Hindlimb muscle (tissue), 1 donor: ENCODE data around the gene KCNA1. TPM values are rescaled to one million over a fixed set of nuclear protein-coding genes. Genes with fewer than 3 reads are reported as not detected.
A peak's percentile ranks its signal among the peaks of the same experiment; 100 is the strongest.
"Not testable (repeated sequence)": the region's sequence is repeated elsewhere in the genome, so short reads cannot be mapped to it uniquely, and the experiment has no call there.

Experiments used
- DNase-seq: peaks from one replicate; pipeline ENCODE4 v3.0.0-alpha.2; 2013
- polyA plus RNA-seq: library from polyadenylated mRNA; unstranded; fragments of 120-200 nt; gene quantifications from one replicate; pipeline ENCODE4 v1.2.1, GENCODE V29; 2013; ENCODE audit not compliant: insufficient read length

The KCNA1 gene
- polyA plus RNA-seq, result 0.10 TPM

- DNase-seq, result peak; percentile 74
These were observed at the start of gene KCNA1 for GRCh38 chr12:4909734-4910501. TSS of gene KCNA1 (plus strand) at chr12:4909905. CDS start at chr12:4911379, 1,474 bp downstream.

GRCh38 chr12:4860741-4861140 is 49.0 kb upstream of the KCNA1 start:
- DNase-seq, result no peak

GRCh38 chr12:4862809-4863208 is 46.9 kb upstream of the KCNA1 start:
- DNase-seq, result no peak

DNA sequence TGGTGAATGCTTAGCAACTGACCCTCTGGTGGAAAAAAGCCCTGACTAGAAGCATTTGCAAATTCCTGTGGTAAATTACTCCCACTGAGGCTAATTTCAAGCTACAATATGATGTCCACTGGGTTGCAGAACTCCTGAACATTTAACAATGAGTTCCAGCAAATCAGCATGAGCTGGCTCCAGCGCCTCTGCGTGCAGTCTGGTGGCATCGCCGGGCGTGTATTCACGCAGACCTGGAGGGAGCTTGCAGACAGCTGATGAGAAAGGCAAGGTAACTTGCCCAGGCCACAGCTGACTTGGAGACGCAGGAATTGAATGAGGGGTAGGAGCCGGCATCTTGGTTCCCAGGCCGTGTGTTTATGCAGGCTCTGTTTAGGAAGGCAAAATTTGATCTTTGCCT is 45.1 kb upstream of the KCNA1 start:
- DNase-seq, result no peak

DNA sequence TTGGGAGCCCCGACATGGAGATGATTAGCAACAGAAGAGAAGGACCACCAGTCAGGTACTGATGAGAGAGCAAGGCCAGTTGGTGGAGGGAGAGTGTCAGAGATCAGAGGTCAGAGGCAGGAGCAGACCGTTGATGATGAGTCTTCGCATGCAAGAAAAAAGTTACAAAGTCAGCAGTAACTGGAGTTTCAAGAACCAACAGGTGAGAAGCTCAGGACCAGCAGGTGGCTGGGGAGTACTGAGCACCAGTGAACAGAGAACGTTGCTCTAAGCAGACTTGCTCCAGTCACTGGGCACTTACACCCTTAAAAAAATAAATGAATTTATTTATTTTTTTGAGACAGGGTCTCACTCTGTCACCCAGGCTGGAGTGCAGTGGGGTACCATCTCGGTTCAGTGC is 44.5 kb upstream of the KCNA1 start:
- DNase-seq, result no peak

GRCh38 chr12:4866299-4866698 is 43.4 kb upstream of the KCNA1 start:
- no peak for DNase-seq

DNA sequence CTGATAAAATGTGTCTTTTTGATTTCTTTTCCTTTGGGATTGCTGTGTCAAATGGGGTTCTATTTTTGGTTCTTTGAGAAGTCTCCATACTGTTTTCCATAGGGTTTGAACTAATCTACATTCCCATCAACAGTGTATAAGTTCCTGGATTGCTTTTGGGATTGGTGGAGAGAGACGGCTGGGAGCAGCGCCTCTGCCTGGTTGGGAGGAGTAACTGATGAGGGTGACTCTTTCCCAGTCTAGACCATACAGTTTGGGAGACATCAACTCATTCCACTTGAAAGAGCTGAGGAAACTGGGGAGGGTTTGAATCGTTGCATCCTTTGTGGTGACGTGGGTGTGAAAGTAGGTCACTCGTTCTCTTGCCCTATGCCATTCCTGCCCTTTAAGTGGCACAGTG is 42.3 kb upstream of the KCNA1 start:
- no peak for DNase-seq

DNA sequence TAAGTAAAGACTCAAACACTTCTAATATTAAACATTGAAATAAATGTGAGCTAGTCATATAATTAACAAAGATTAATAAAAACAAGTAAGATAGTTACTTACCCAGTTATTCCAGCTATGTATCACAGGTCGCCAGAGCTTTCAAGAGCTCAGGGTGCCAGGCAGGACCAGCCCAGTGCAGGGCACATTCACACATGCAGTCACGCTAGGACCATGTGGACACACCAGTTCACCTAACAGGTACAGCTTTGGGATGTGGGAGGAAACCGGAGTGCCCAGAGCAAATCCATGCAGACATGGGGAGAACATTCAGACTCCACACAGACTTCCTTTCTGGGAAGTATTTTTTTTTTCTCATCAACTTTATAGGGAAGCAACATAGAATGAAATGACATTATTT is 39.3 kb upstream of the KCNA1 start:
- no peak for DNase-seq

GRCh38 chr12:4871514-4871913 is 38.2 kb upstream of the KCNA1 start:
- no peak for DNase-seq

DNA sequence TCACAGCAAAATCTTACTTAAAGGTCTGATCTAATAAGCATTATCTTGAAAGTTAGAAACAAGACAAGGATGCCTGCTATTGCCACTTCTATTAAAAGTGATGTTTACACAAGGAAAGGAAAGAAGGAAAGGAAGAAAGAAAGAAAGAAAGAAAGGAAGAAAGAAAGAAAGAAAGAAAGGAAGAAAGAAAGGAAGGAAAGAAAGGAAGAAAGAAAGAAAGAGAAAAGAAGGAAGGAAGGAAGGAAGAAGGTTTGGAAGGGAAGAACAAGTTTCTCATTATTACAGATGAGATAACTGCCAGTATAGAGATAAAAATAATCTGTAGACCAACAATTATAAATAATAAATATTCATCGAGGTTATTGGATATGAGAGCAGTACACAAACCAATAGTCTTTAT is 35.8 kb upstream of the KCNA1 start:
- DNase-seq, result no peak

GRCh38 chr12:4874671-4875070 is 35.0 kb upstream of the KCNA1 start:
- no peak for DNase-seq

GRCh38 chr12:4879481-4879880 is 30.2 kb upstream of the KCNA1 start:
- not testable (repeated sequence) for DNase-seq

- no peak for DNase-seq
These were observed 28.2 kb upstream of the KCNA1 start for GRCh38 chr12:4881266-4882064.

DNA sequence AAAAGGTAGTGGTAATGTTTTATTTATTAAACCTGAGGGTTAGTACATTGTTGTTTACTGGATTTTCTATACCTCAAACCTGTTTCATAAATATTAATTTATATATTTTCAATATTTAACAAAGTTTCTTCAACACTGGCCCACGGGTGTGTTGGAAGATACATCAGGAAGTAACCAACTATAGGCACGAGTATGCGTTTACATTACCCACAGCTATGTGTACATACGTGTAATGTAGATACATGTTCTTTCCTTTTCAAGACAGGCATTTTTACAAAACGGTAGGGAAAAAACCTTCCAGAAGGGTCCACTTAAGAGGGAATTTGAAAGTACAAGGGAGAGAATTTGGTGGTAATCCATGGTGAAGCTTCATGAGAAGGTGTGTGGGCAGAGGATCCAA is 17.8 kb upstream of the KCNA1 start:
- no peak for DNase-seq

- DNase-seq, result no peak
These were observed 17.3 kb upstream of the KCNA1 start for GRCh38 chr12:4892418-4892817.

DNA sequence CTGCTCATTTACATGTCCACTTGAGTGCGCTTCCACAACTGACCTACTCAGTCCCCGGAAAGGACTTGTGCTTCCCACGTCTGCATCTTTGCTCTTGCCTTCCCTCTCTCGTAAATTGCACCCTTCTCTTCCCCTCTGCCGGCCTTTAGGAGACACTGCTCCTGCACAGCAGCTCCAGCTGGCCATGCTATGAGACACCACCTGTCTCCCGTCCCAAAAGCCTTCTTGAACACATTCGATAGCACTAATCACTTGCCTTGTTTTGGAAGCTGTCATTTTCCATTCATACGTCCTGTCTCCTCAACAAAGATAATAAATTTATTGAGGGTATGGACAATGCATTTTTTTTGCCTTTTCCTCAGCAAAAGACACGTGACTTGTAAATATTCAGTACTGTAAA is 15.7 kb upstream of the KCNA1 start:
- no peak for DNase-seq

- DNase-seq, result peak; percentile 11
These were observed 10.3 kb upstream of the KCNA1 start for GRCh38 chr12:4899364-4899763.

- no peak for DNase-seq
These were observed 9.4 kb upstream of the KCNA1 start for GRCh38 chr12:4900327-4900726.

DNA sequence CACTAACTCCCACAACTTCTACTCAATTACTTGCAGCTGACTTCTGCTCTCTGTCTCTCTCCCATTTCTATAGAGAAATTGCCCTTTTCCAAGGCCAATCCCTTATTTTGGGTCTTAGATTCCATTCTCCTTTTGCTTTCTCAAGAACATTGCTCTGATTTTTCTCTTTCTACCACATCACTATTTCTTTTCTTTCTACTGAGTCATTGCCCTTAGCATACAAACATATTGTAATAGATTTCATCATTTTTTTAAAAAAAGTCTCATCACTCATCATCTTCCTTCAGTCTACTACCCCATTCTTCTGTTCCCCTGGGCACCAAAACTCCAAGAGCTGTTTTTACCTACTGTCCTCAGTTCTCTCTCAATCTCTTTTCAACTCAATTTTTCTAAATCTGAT is 4.4 kb upstream of the KCNA1 start:
- DNase-seq, result no peak

DNA sequence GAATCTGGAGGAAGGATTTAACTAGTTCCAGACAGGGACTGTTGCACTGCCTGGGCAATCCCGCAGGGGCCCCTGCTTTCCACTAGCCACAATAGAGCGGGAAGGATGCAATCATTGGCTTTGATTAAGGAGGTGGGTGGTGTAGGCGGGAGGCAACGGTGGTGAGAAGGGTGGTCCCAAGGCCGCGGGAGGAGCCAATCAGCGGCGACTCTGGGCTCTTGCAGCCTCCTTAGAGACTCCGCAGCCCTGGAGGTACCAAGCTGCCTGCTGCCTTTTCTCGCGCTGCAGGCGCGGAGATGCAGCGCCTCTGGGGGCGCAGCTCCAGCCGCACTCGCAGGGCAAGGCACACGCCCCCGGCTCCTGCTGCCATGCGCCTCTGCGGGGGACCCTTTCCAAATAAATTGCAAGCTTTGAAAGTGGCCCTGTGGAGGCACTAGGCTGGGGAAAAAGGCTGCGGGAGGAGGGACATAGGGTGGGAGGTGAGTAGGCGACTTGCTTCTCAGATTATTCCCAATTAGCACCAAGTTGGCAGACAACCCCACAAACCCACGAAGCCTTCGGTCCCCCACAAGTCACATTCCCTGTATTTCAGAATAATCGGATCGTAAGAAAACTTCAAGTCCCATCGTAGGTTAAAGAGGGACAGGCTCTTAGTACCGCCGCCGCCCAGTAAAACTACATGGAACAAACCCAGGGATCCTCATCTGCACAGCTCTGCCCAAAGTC is 858 bp upstream of the KCNA1 start:
- DNase-seq, result peak; percentile 7

GRCh38 chr12:4909410-4909733 is 333 bp upstream of the KCNA1 start:
- peak; percentile 26 for DNase-seq

- DNase-seq, result peak; percentile 22
These were observed 1.0 kb downstream of the KCNA1 start for GRCh38 chr12:4910502-4911315.
